GM10266 (cell line): ENCODE results near the gene LACRT.

Source experiments
- DNase-seq: peaks from one replicate; pipeline ENCODE4 v3.0.0; 2012; ENCODE audit errors: extremely low spot score
- TF ChIP-seq, protein P1 (sequence below): IDR thresholded peaks from 2 replicates; pipeline ENCODE4 v1.5.1; 2012; ENCODE audit warnings: mild to moderate bottlenecking, low read depth; ENCODE audit not compliant: control insufficient read depth, insufficient read depth; ENCODE audit errors: missing control alignments

LACRT gene

DNA sequence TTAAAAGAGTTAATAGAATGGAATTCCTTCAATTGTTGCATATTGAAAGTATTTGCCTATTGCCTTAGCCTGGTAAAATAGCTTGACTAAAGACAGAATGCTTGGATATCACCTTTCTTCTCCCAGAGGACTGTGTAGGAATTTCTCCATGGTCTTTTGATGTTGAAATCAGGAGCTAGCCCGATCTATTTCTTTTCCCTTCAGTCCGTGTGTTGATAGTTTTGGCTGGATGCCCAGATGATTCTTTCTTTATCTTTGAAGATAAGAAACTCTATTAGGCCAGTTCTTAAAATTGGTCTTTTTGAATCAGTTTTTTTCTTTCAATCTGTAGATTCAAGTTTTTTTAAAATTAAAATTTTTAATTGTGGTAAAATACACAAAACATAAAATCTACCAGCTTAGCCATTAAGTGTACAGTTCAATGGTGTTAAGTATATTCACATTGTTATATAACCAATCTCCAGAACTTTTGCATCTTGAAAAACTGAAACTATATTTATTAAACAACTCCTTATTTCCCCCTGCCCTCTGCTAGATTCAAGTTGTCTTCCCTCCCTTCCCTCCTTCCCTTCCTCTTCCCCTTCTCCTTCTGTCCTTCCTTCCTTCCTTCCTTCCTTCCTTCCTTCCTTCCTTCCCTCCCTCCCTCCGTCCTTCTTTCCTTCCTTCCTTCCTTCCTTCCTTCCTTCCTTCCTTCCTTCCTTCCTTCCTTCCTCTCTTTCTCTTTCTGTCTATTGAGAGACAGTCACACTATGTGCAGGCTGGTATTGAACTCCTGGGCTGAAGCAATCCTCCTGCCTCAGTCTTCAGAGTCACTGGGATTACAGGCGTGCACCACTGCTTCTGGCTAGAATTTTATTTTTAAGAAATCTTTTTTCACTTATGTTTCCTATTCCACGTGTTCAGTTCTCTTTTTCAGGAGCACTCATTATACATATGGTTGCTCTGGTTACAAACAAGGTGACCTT lies 10.1 kb downstream of the LACRT start:
- no peak for DNase-seq
- TF ChIP-seq, protein P1, sequence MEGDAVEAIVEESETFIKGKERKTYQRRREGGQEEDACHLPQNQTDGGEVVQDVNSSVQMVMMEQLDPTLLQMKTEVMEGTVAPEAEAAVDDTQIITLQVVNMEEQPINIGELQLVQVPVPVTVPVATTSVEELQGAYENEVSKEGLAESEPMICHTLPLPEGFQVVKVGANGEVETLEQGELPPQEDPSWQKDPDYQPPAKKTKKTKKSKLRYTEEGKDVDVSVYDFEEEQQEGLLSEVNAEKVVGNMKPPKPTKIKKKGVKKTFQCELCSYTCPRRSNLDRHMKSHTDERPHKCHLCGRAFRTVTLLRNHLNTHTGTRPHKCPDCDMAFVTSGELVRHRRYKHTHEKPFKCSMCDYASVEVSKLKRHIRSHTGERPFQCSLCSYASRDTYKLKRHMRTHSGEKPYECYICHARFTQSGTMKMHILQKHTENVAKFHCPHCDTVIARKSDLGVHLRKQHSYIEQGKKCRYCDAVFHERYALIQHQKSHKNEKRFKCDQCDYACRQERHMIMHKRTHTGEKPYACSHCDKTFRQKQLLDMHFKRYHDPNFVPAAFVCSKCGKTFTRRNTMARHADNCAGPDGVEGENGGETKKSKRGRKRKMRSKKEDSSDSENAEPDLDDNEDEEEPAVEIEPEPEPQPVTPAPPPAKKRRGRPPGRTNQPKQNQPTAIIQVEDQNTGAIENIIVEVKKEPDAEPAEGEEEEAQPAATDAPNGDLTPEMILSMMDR: no peak

DNA sequence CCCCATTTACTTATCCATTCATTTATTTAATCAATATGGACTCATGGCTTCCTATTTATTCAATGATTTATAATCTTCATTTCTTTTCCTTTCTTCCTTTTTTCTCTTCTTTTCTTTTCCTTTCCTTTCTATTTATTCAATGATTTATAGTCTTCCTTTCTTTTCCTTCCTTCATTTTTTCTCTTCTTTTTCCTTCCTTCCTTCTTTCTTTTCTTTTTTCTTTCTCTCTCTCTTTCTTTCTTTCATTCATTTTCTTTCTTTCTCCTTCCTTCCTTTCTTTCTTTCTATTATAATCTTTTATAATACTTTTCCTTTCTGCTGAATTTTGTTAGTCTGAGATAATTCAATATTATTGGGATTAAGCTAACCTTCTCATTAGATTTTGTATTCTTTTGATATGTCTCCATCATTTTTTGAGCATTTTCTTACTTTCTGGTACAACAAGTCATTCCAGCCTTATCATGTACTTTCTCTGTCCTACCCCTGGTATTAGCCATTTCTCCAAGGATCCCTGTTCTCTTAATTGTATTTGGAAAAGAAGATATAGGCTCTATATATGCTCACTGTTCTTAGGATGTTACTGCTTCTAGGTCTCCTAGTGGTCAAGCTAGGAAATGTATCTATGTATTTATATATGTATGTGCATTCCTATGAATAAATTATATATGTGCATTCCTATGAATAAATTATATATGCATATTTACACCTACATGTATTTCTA lies 12.1 kb downstream of the LACRT start:
- TF ChIP-seq, protein P1: no peak
- DNase-seq: no peak

DNA sequence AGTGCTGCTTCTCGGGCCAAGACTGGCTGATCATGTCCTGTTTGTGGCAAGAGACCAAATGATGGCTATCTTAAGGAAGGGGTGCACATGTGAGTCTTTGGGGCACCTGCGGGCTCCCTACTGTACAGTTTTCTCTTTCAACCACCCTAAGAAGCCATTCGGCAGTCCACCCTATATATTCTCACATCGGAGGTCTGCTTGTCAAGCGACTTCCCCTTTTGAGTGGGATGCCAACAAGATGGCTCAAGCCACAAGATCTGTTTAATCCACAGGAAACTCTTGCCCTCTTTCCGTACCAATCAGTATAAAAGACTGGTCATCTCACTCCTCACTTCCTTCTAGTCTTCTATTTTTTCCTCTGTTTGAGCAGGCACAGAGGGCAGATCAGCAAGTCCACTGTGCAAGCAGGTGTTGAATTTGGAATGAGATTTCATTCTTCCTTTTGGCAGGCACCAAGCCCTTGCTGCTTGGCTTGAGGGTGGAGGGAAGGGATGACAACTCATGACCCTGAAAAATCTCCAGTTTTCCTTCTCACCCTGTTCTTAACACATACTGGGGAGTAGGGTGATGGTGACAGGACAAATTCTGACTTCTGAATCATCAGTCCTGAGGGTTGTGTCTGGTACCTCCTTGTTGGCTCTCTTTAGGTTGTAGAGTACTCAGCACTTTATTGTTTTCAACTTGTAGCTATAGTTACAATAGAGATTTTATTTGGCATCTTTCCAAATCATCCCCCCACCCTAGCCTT lies 17.6 kb downstream of the LACRT start:
- TF ChIP-seq, protein P1: no peak
- DNase-seq: no peak

DNA sequence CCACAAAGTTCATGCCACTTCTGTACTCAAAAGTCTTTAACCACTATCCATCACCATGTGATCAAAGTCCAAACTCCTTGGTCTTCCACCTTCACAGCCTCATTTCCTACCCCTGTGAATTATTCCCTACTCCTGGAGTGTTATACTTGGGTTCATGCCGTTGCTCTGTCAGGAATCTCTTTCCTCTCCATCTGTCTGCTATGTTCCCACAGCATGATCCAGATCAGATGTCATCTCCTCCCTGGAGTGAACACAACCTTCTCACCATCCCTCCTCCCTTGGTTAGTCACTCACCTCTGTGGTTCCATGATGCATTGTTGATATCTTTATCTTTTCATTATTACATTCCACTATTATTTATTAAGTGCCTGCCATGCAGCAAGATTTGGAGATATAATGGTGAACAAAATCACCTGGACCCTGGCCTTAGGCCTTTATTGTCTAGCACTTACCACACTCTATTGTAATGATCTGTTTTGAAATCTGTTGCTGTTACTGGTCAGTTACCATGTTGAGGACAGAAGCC lies 22.4 kb downstream of the LACRT start:
- no peak for DNase-seq
- TF ChIP-seq, protein P1: no peak

DNA sequence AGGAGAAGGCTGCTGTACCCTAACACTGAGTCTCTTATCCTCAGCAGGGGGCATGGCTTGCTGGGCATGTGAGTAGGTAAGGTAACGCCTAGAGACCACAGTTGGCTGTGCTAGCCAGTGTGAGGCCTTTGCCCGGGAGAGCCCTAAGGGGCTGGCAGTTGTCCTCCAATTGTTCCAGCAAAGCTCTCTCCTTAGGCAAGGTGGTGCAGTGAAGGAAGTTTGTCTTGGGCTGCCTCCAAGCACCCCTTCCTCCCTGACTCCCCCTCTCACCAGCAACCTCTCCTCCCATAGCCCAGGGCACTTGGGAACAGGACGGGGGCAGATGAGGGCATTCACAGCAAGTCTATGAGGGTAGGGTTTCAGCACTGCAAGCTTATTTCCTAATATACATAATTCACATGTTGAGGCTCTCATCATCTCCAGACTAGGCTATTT lies 23.0 kb downstream of the LACRT start:
- no peak for DNase-seq
- TF ChIP-seq, protein P1: no peak

DNA sequence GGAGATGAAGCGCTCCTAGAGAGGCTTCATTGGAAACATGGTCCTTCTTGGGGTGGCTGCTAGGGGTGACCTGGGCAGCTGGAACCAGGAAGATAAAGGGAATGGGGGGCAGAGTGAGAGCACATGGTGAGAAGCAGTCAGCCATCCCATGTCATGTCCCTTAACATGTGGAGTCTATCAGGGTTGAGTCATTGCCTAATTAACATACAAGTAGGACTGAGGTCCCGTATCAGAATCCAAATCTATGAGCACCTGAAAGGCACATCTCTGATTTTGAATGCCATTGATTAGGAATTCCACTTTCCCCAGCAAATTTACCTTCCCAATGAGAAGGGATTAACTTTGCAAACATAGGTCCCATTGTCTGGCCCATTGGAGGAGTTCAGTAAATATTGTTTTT lies 25.9 kb downstream of the LACRT start:
- DNase-seq: no peak
- TF ChIP-seq, protein P1: no peak
